Astrocyte (in vitro differentiated cells and primary cell): ENCODE results near the gene SH3D21.

Source experiments
- CTCF ChIP-seq: IDR thresholded peaks from 2 replicates; pipeline ENCODE4 v1.5.1; 2011; ENCODE audit warnings: low read depth, mild to moderate bottlenecking, inconsistent platforms, low read length, moderate library complexity; ENCODE audit not compliant: insufficient read depth
- EZH2 ChIP-seq: IDR thresholded peaks from 2 replicates; pipeline ENCODE4 v1.6.1; 2012; ENCODE audit warnings: mild to moderate bottlenecking, low read length, inconsistent platforms; ENCODE audit not compliant: insufficient read depth

GRCh38 chr1:36301220-36301619, 4.9 kb upstream of the SH3D21 start:
- TF ChIP-seq CTCF (no peak), EZH2 (no peak)
